HG03442 (cell line): Measurements from ENCODE around the gene ZNF521.
"Not testable (repeated sequence)": the region's sequence is repeated elsewhere in the genome, so short reads cannot be mapped to it uniquely, and the experiment has no call there.

Experiments used
- ATAC-seq: cut with Tn5 transposase; IDR thresholded peaks from one replicate; pipeline ENCODE4 v1.9.1; 2021; ENCODE audit warnings: mild to moderate bottlenecking, moderate library complexity; ENCODE audit not compliant: unreplicated experiment

ZNF521 gene

DNA sequence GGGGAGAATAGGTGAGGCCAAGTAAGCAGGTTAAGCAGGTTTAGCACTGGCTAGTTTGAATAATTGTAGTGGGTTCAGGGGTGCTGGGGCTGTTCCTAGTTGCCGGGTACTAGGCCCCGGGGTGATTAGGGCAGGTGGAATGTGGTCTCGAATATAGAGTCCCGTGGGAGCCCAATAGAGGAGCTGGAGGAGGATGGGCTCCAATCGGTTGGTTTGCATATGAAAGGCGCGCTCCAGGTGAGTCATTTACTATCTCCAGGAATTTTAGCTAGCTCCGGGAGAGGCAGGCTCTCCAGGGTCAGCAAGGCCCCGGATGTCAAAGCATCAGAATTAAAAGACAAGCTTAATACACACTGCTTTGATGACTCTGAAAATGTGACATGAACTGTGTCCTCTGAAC, 304.0 kb downstream of the ZNF521 start:
- ATAC-seq, result no peak

DNA sequence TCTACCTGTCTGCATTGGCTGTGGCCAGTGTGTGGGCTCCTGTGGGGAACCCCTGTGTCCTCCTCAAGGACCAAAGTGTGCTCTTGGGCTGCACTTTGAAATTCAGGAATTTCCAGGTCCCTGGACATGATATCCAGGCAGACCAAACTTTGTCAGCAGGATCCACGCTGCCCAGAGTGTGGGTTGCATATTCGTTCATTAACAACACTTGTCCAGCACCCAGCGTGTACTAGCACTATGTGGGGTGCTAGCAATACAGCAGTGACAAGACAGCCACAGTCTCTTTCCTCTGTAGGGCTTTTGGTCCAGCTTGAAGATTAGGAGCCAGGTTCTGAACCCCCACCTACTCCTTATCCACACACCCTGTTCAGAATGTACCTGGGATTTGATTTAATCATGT, 304.5 kb downstream of the ZNF521 start:
- no peak for ATAC-seq

DNA sequence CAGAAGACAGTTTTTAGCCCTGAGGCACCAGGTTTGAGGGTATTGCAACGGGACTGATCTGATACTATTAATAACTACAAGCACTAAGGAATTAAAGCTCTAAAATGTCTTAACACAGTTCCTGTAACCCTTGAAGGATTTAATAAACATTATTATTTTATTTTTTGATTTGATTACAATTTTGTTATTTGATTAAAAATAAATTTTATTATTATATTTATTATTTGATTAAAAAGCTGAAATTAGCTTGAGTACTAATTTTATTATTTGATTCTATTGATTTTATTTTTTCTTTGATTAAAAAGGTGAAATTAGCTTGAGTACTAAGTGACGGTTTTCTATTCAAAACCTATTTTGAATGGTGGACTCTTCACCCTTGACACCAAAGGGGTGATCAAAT, 307.3 kb downstream of the ZNF521 start:
- no peak for ATAC-seq

DNA sequence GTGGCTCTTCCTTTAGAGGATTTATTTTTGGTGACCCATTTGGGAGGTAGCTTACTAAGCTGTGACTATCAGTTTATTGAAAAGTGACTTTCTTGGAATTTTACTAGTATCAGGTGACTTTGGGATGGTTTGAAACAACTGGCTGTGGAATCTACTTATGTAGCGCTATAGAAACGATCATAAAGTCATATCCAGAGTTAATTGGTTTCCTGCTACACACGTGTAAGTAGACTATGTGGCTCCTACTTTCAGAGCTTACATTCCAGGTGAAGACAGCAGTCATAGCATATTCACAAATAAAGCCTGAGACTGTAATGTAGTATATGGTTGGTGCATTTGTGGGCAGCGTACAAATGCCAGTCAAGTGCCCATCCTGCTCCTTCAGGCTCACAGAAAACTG, 308.9 kb downstream of the ZNF521 start:
- ATAC-seq, result no peak

DNA sequence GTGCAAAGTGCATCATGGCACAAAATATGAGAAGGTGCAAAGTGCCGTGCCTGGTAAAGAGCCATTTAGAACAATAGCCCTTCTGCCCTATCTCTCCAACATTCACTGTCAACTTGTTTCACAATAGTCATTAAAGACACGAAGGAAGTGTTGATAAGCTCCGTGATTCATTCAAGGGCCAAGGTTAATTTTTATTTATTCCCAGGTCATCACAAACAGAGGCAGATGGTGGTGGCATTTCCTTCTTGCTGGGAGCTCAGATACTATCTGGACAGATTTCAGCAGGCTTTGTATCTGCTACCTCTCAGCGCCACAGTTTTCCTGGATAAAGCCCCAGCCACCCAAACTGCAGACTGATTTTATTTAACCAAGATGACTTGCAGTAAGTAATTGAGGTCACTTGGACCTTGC, 309.3 kb downstream of the ZNF521 start:
- no peak for ATAC-seq

DNA sequence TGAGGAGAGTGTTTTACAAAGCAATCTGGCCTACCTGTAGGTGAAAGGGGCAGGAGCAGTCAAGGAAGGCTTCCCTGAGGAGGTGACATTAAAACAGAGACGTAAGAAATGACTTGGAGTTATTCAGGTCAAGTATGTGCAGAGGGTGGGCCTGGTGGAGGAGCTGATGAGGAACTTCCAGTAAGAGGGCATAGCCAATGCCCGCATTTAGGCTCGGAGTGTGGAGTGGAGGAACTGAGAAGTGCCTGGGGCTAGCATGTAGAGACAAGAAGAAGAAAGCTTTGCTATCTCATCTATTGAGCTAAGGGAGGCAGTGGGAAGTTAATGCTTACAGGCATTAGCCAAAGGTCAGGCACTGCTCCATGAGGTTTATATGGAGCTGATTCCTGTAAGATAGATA, 312.2 kb downstream of the ZNF521 start:
- ATAC-seq, result no peak

DNA sequence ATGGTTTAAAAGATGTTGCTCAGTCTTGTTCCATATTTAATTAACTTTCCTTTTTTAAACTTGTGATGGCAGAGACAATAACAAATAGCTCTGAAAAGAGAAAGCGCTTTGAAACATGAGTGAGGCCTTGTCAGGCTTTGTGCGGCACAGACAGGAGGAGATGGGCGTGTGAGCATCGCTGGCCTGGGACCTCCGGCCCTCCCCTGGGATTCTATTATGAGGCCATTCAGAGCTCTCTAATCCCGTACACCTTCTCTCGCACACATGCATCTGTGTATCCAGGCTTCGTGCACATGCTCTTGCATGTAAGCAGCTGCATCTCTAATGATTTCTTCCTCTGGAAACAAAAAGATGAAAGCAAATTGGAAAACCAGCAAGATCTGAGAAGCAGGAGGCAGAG, 313.7 kb downstream of the ZNF521 start:
- no peak for ATAC-seq

DNA sequence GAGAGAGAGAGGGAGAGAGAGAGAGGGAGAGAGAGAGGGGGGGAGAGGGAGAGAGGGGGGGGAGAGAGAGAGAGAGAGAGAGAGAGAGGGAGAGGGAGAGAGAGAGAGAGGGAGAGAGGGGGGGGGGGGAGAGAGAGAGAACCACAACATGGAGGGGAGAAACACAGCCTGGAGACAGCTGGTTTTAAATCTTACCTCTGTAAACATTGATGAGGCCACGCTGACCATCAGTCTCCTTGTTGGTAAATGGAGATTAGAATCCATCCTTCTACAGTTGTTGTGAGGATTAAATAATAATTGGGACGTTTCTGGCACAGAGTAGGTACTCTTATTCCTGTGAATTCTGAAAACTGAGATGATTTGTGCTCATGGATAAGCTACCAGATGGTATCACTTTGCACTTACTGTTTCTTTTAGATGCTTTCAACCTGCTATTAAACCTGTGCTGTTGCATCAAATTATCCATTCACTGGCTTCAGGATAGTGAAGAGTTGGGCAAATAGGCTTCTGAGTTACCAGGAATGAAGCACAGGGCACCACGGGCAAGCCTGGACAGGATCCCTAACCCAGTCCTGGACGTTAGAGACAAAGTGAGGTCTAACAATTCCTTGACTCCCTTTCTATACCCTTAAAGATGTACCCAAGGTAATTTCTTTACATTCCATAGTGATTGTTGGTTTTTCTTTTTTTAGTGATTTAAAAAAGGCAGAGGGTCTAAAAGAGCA, 318.1 kb downstream of the ZNF521 start:
- ATAC-seq, result no peak

DNA sequence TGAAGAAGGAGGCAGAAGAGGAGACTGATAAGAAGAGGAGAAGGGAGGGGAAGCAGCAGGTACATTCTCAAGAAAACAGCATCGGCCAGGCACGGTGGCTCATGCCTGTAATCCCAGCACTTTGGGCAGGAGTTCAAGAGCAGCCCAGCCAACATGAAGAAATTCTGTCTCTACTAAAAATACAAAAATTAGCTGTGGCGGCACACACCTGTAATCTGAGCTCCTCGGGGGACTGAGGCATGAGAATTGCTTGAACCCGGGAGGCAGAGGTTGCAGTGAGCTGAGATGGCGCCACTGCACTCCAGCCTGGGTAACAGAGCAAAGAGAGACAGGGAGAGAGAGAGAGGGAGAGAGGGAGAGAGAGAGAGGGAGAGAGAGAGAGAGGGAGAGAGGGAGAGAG, 318.8 kb downstream of the ZNF521 start:
- not testable (repeated sequence) for ATAC-seq

DNA sequence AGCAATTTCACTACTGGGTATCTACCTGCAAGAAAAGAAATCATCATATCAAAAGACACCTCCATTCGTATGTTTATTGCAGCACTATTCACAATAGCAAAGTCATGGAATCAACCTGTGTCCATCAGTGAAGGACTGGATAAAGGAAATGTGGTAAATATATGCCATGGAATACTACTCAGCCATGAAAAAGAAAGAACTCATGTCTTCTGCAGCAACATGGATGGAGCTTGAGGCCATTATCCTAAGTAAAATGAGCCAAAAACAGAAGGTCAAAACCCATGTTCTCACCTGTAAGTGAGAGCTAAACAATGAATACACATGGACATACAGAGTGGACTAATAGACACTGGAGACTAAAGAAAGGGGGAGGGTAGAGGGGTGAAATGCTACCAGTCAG, 322.2 kb downstream of the ZNF521 start:
- ATAC-seq, result no peak

DNA sequence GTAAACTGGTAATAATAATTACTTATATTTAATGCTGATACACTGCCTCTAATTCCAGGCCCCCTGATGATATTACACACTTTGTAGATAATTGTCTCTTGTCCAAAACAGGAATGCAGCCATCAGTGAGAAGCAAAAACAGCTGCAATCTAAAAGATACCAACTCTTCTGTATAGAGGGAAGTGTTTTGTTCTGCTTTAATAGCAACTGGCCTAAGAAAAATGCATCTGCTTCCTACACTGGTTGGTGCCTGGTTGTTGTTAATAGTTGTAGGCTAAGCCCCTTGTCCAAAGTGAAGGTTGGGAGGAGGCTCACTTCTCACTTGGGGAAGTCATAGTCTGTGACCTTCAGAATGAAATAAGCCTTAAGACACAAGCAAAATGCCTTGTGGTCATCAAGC, 332.0 kb downstream of the ZNF521 start:
- no peak for ATAC-seq

DNA sequence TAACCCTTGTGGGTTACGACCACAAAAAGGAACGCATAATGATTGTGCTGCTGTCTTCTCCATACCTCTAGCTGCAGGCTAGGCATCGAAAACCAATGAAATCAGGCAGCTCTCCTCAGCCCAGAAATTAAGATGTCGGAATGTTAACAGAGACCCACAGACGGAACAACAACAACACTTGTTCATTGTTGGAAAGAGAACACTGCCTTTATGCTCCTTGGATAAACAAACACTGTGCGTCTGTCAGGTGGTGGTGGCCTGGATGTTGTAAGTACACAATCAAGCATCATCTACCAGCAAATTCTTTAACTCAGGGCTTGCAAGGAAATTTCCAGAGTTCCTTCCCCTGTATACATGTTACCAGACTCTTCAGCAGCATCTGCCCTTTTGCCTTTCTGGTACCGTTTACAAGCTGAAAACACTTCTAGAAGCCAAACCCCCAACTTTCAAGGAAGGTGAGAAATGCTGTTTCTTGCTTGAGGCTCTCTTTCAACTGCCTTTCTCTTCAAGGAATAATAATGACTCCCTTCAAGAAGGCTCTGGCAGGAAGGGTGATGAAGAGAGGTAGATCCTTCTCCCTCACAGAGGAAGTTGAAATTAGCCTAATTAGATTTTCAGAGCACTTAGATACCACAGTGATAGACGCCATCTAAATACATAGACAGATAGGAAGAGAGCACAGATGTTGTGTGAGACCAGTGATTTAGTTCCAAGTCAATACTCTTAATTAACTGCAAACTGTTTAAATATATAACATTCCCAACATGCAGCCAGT, 332.7 kb downstream of the ZNF521 start:
- ATAC-seq, result no peak

DNA sequence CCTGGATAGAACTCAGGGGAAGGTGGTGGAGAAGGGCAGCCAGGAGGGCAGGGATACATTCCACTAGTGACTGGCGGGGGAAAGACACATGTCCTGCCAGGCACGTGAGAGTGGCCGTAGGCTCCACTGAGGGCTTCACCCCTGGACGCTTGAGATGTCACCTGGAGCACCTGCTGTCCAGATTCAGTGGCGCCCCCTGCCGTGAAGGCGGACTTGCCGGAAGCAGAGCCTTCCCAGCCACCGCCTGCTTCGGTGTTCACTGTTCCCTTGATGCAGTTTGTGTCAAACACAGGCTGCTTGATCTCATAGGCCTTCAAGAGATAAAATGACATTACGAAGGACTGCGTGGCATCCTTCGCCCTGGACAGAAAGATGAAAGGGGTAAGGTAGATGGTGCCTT, 335.3 kb downstream of the ZNF521 start:
- ATAC-seq, result no peak

DNA sequence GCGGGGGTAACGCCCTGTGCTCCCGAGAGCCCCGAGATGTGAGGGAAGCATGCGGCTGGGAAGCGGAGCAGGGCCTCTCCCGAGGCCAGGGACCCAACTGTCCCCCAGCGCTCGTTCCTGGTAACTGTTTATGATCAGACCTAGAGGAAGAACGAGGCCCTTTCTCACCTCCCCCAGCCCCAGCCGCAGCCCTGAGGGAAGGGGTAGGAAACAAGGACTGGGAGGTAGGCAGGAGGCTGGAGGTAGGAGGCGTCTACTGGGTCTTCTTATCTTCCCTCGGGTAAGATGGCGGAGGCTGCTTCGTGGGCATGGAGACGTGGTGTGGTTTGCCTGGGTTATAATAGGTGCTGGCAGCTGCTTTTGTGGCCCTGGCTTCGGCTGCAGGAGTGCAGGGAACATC, 335.8 kb downstream of the ZNF521 start:
- ATAC-seq, result no peak
